T-helper 2 cell (primary cell): Measurements from ENCODE around the gene CELF1.
A peak's percentile ranks its signal among the peaks of the same experiment; 100 is the strongest.
"Not testable (repeated sequence)": the region's sequence is repeated elsewhere in the genome, so short reads cannot be mapped to it uniquely, and the experiment has no call there.

Experiments used
- DNase-seq, 5 experiments: peaks; one replicate each; pipeline versions ENCODE4 v3.0.0 to v3.0.0-alpha.2; 2012 to 2022

CELF1 gene

DNA sequence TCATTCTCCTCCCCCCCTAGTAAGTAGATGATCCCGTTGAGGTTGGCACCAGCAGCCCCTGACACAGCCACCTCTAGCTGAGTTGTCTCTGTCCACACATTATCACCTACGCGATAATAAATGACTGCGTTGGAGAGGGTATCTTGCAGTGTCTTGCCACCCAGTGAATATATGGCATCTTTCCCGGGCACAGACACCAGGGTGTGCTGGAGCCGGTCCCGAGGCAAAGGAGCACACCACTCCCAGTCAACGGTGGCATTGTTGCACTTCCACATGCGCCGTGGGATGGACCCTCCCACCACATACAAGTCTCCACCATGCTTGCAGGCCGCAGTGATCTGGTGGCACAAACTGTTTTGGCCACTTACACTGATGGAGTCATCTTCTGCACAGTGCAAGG is 20.4 kb upstream of the CELF1 start:
- DNase-seq = no peak

DNA sequence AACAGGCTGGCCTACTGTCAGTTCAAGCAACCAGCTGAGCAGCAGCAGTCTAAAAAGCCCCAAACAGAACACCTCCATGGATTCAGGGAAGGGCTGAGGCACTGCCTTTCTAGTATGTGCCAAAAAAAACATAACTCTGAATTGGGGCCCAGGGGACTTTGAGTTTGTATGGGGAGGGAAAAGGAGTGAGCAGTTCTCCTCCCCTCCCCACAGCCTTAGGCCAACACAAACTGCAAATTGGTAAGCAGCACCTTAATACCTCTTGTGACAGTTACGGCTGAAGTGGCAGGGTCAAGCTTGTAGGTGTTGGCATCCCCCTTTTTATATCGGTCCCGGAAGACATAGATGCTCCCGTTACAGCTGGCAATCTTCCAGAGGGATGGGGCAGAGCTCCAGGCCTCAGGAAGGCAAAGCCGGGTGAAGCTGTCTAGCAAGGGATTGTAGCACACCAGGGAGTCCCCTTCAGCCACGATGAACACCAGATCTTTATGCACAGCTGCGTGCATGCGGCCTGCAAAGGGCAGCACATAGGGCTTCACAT is 19.9 kb upstream of the CELF1 start:
- DNase-seq = no peak

DNA sequence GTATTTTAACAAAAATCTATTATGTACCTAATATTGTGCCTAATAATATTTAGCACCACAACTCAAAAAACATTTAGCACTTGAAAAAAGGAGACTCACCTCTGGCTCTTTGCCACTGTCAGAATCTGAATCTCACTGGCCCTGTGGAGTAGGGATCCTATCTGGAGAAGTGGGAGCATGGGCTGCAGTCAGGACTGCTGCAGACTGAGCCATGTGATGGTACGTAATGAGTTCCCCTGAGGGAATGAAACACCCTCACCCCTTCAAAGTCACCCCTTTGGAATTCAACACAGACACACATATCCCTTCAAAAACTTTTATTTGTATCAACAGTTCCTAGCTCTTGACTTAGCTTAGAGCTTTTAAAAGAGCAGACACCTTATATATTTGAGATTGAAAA is 19.0 kb upstream of the CELF1 start:
- DNase-seq = no peak

DNA sequence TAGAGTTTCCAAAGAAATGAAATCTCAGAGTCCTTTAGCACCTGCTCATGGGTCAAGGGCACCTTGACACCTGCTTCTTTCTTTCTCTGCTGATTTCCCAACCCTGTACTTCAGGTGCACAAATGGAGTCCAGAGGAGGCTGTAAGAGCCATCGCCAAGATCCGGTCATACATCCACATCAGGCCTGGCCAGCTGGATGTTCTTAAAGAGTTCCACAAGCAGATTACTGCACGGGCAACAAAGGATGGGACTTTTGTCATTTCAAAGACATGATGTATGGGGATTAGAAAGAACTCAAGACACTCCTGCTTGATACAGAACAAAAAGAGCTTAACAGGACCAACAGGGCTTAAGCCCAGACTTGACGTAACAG is 18.4 kb upstream of the CELF1 start:
- DNase-seq = no peak

DNA sequence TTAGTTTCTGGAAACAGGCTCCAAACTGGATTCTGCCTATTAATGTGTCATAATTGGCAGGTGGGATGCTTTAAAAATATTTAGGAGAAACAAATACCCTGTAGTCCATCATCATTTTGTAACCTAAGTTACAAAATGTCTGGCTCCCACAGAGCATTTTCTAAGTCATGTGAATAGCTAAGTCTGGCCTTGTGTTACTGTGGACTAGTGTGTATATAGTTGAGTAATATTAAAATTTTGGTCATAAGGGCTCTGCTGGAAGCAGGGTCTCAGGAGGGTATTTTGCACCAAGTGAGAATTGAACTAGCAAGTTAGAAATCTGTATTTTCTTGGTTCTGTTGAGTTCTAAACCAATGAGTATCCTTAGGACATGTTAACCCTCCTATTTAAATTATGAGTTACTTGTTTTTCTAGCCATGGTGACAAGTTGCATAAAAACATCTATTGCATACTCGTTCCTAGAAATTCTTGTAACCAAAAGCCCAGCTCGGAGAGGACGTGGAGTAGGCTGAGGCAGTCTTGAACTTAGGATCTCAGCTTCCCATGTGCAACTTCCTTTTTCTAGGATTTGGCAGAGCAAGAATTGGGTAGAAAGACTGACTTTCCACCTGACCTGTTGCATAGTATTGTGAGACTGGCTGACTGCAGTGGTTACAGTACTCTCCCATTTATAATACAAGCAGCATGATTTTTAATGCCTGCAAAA is 17.9 kb upstream of the CELF1 start:
- no peak for DNase-seq

DNA sequence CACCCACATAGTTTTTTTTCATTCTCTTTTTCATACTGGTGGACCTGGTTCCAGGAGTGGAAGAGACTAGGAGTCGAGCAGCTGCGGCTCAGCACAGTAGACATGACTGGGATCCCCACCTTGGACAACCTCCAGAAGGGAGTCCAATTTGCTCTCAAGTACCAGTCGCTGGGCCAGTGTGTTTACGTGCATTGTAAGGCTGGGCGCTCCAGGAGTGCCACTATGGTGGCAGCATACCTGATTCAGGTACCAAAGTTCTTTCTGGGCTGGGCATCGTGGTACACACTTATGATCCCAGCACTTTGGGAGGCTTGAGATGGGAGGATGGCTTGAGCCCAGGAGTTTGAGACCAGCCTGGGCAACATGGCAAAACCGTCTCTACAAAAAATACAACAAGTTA is 16.7 kb upstream of the CELF1 start:
- no peak for DNase-seq

DNA sequence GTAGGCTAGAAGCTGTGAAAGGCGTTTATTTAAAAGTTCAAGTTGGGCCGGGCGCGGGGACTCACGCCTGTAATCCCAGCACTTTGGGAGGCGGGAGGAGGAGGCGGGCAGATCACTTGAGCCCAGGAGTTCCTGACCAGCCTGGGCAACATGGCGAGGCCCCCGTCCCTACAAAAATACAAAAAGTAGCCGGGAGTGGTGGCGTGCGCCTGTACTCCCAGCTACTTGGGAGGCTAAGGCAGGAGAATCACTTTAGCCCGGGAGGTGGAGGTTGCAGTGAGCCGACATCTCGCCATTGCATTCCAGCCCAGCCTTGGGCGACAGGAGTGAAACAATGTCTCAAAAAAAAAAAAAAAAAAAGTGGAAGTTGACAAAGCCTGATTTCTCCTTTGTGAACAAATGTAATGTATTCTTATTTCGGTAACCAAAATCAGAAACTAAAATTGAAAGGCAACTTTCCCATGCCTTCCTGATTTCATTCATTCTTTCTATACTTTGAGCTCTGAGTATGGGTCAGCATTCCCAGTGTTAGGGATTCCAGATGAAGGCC is 13.3 kb upstream of the CELF1 start:
- no peak for DNase-seq

DNA sequence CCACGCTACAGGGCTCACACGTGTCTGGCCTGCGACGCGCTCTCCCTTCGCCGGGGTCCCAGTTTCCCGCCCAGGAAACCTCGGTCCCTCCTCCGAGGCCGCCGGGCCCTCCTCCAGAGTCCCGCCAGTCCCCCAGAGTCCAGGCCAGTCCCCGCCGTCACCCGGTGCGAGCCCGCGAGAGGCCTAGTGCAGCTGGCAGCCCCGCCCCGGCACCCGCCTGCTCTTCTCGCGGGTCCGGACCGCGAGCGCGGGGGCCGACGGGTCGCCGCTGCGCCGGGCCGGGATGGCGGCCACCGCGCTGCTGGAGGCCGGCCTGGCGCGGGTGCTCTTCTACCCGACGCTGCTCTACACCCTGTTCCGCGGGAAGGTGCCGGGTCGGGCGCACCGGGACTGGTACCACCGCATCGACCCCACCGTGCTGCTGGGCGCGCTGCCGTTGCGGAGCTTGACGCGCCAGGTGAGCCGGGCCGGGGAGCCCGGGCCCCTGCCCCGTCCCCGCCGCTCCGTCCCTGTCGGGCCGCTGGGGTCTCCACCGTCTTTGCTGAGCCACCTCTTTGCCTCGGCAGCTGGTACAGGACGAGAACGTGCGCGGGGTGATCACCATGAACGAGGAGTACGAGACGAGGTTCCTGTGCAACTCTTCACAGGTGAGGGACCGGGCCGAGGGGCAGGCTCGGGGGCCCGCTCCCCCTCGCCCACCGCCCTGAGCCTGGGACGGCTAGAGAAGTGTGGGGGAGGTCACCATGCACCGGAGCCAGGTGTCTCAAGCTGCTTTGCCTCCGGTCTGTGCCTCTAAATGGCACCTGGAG is 12.6 kb upstream of the CELF1 start, which contains the start of gene PTPMT1:
Gene PTPMT1, plus strand, starts transcription at position 260 of the 809 bp plus-strand sequence. Its CDS starts 24 bp downstream, at position 284.
- DNase-seq = peak; percentile 35 to 83 (median 48)

DNA sequence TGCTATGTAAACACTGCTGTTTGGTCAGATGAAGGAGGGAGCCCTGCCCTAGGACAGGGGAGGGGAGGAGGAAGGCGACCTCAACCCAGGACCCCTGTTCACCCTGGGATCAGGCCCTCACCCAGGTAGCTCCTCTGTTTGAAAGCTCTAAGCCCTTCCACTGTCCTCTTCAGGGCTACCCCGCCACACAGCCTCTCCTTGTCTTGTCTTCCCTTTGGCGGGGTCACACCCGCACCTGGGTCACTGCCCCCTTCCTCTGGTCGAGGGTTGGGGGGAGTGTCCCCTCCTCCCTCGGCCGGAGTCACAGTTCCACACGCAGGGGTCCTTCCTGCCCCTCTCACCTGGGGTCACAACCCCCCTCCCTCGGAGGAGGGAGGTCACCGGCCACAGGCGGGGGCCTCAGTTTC is 12.0 kb upstream of the CELF1 start:
- DNase-seq = no peak

DNA sequence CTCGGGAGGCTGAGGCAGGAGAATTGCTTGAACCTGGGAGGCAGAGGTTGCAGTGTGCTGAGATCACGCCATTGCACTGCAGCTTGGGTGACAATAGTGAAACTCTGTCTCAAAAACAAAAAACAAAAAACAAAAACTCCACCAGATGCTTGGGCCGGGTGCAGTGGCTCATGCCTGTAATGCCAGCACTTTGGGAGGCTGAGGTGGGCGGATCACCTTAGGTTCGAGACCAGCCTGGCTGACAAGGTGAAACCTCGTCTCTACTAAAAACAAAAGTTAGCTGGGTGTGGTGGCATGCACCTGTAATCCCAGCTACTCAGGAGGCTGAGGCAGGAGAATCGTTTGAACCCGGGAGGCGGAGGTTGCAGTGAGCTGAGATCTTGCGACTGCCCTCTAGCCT is 11.4 kb upstream of the CELF1 start:
- DNase-seq = not testable (repeated sequence)

DNA sequence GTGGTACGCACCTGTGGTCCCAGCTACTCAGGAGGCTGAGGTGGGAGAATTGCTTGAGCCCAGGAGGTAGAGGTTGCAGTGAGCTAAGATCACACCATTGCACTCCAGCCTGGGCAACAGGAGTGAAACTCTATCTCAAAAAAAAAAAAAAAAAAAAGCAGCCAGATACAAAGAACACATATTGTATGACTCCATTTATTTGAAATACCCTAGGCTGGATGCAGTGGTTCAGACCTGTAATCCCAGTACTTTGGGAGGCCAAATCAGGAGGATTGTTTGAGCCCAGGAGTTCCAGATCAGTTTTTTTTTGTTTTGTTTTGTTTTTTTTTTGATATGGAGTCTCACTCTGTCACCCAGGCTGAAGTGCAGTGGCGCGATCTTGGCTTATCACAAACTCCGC is 9.5 kb upstream of the CELF1 start:
- not testable (repeated sequence) for DNase-seq

DNA sequence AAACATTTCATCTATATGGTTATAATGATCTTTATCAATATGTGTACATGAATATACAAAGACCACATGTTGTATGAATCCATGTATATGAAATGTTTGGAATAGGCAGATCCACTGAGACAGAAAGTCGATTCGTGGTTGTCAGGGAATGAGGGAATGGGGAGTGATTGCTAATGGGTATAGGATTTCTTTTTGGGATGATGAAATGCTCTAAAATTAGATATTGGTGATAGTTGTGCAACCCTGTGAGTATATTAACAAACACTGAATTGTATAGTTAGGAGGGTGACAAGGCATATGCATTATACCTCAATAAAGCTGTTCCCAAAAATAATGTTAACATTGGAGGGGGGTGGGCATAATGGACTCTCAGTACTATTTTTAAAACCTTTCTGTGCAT is 7.5 kb upstream of the CELF1 start:
- DNase-seq = no peak

DNA sequence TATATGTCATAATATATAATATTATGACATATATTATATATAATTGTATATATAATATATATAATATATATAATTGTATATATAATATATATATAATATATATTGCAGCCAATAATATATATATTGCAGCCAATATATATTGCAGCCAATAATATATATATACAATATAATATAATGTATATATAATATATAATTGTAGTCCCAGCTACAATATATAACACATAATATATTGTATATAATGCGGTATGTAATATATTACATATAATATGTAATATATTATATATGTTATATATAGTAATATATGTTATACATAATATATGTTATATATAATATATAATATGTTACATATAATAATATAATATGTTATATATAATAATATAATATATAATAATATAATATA is 5.8 kb upstream of the CELF1 start:
- no peak for DNase-seq

DNA sequence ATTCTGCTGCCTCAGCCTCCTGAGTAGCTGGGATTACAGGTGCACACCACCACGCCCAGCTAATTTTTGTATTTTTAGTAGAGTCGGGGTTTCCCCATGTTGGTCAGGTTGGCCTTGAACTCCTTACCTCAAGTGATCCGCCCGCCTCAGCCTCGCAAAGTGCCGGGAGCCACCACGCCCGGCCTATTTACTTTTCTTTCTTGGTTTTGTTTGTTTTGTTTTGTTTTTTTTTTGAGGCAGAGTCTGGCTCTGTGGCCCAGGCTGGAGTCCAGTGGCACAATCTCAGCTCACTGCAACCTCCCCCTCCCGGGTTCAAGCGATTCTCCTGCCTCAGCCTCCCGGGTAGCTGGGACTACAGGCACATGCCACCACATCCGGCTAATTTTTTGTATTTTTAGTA is 4.1 kb upstream of the CELF1 start:
- not testable (repeated sequence) for DNase-seq

DNA sequence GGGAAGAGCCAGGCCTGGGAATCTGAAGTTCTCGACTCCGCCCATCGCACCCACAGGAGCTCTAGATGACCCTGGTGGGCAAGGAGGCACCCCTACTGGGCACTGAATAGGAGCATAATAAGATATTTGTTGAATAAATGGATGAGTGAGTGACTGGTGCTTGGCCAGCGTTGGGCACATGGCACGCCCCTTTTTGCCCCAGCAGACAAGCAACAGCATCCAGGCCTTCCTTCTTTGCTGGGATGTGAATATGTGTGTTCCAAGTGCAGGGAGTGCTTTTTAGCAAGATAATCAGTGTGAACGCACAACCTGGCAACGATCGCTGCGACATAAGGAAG is 443 bp upstream of the CELF1 start:
- DNase-seq = no peak

DNA sequence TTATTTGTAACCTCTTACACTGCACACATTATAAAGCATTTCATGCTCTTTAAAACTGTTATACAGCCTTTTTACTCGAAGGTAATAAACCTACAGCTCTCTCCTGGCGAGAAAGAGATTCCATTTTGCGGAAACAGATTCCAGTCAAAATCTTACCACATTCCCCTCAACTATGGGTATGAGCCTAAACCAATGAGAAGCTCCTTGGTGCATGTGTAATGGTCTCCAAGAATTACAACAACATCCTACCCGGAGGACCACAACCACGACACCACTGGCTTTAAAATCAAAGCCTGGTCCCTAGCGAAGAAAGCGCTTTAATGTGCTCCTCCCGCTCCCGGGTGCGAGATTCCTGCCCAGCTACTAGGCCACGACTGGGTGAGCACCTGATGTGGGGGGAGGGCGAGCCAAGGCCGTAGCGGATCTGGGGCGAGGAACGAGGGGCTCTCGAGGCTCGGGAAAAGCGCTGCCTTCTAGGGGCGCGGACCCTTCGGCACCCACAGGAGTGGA is 821 bp downstream of the CELF1 start:
- DNase-seq = peak in 2 of 5 experiments; percentile 11 to 57

DNA sequence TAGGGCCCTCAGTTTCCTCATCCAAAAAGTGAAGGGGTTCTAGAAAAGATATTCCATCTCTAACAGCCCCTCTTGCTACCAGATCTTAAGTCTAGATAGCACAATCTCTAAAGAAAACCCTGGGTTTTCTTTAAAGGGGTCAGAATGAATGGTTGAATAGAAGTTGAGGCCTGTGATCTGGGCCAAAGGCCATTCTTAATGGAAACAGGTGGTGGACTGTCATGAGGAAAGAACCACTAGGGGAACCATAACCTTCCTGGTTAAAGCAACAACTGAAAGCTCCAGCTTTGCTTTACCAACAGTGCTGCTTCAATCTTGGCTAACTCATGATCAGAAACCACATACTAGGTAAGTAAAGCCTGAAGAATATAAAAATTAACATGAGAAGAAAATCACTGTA is 1.8 kb downstream of the CELF1 start:
- peak in 1 of 5 experiments; percentile 42 for DNase-seq

DNA sequence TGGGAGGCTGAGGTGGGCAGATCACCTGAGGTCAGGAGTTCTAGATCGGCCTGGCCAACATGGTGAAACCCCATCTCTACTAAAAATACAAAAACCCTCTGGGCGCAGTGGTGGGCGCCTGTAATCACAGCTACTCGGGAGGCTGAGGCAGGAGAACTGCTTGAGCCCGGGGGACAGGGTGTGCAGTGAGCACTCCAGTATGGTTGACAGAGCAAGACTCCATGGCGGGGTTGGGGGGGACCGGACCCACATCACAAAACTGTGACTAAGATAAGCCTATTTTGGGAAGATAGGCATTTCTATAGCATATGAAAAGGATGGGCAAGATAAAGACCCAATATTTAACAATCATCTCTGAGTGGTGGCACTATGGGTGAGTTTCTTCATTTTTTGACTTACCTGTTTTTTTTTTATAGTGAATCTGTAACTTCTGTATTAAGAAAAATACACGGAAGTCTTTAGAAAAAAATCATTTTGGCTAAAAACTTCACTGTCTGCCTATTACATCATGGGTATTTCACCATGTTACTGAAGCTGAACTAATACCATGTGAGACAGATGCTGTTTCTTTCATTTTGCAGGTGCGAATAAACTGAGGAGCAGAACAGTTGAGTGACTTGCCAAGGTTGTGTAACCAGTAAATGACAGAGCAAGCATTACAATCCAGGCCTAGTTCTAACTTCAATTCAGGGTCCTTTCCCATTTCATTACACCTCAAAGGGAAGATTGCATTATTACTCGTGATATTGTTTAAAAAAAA is 2.5 kb downstream of the CELF1 start:
- no peak for DNase-seq

DNA sequence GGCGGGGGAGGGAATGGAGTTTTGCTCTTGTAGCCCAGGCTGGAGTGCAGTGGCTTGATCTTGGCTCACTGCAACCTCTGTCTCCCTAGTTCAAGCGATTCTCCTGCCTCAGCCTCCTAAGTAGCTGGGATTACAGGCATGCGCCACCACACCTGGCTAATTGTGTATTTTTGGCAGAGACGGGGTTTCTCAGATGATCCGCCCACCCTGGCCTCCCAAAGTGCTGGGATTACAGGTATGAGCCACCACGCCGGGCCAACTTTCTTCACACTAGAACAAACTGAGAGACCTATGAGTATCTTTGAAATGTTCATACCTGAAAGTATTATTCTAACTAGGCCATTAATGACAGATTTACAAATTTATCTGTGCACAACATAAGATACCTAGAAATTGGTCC is 6.7 kb downstream of the CELF1 start:
- not testable (repeated sequence) for DNase-seq

DNA sequence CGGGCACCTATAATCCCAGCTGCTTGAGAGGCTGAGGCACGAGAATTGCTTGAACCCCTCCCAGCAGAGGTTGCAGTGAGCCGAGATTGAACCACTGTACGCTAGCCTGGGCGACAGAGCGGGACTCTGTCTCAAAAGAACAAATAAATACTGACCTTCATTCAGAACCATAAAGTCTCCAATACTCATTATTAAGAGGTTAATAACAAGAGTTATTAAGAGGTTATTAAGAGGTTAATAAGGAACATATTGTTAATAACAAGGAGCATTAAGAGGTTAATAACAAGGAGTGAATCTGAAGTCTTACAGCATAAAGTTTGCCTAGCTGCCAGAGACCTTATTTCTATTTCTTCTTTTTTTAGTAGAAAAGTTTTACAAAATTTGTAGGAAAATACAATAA is 7.6 kb downstream of the CELF1 start:
- DNase-seq = no peak

DNA sequence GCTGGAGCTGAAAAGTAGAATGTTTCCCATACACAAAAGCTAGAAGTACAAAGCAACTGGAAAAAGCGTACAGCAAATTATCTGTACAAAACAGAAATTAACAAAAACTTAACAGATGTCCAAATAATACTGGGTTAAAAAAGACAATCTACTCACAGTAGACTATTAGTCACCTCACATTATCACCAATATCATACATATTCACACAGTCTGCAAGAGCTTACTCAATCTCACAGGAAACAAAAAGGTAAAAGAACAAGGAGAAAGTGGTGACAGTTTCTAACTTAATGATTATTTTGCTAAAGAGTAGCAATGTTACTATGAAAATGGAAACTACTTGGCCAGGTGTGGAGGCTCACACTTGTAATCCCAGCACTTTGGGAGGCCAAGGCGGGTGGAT is 11.9 kb downstream of the CELF1 start:
- DNase-seq = no peak

DNA sequence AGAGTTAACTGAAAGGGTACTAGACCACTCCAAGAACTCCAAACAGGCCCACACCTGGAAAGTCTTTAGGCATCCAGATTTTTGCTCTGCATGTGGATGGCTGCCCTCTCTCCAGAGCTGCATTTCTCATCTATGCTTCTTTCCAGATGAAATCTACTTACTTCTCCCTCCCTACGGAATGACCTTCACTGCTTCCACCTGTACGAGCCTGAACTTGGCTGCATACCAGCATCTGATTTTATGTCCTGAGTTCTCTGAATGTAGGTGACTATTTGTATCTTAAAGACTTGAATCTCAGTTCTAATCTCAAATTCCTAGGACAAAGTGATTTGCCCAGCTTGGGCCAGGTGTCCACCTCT is 13.3 kb downstream of the CELF1 start:
- no peak for DNase-seq
